NCI-H146 treated with DMSO at 0.1 percent for 48 hours (cell line): ENCODE results near the gene CCDC14.
A peak's percentile ranks its signal among the peaks of the same experiment; 100 is the strongest.
"Not testable (repeated sequence)": the region's sequence is repeated elsewhere in the genome, so short reads cannot be mapped to it uniquely, and the experiment has no call there.

ENCODE experiments used
- DNase-seq: peaks from one replicate; lab custom pipeline; 2025; ENCODE audit not compliant: unreplicated experiment; lab: John Stamatoyannopoulos, UW

Gene CCDC14

DNA sequence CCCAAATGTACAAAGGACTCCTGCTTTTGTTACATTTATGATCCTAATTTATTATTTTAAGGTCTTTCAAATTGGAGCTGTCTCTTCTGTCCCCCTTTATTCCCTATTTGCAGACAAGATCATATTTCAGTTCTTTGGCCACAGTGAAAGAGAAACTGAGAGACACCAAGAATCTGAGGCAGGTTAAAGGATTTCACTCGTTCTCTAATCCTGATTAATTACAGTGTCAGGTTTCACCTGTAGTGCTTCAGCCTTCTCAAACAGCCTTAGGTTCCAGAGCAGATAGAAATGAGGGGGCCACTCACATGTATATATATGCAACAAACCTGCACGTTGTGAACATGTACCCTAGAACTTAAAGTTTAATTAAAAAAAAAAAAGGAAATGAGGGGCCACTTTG lies 6.2 kb upstream of the CCDC14 start:
- peak; percentile 49 for DNase-seq

DNA sequence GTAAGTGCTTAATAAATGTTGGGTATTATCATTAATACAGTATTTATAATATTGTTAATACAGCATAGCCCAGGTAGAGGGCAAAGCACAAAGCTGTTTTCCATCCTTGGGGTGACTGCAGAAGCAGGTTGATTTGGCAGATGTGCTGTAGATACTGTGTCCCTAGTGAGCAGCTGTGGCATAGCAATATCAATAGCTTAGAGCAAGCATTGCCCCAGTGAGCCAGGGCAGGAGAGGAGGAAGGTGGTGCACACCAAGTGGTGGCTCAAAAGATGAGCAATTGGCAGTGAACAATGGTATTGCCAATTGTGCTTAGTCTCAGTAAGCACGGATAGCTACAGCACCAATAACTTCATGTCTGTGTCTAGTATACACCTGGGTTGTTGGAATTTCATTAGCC lies 5.8 kb upstream of the CCDC14 start:
- DNase-seq, result not testable (repeated sequence)

DNA sequence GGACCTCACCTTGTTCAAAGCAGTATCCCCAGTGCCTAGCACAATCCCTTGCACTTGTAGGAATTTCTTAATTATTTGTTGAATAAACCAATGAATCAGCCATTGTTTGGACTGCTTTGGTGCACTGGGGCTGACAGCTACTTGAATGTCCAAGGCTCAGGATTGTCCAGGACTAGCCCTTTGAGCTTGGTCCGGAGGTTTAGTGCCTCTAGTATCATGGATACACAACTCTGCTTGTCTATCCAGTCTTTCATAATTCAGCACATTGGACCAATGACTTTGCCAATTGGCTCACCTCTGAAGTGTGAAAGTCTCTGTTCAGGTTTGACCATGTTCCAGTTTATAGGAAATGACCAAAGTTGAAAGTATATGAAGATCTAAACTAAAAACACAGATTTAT lies 3.8 kb upstream of the CCDC14 start:
- DNase-seq, result not testable (repeated sequence)

DNA sequence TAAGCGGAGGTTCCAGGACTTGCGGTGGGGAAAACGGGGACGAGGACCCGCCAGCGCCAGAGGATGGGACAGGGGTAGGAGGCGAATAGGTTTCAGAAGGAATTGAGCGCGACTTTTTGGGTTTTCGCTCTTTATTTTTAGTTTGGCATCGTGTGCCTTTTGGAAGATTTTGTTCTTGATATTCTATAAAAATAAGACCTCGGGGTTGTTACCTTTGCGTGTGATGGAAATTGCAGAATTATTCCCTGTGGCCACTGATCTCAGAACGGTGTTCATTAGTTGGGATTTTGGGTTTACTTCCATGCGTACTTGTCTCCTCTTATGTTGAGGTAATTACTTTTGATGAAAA lies 453 bp upstream of the CCDC14 start:
- no peak for DNase-seq

DNA sequence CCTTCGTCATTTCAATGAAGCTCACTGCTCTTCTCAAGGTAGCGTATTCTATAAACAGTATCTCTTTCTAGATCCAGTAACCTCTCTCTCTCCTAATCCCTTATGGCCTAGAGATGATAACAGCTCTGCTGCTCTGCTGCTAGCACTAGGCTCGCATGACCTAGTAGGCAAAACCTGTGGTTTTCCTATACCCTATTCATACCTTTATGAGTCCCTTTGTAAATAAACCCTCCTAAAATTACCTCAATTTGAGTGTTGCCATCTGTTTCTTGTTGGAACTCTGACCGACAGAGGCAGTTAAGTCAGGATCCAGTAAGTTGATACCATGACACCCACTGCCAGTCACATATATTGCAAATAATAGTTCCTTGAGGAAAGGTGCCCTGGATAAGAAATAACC lies 7.3 kb downstream of the CCDC14 start:
- DNase-seq, result no peak

DNA sequence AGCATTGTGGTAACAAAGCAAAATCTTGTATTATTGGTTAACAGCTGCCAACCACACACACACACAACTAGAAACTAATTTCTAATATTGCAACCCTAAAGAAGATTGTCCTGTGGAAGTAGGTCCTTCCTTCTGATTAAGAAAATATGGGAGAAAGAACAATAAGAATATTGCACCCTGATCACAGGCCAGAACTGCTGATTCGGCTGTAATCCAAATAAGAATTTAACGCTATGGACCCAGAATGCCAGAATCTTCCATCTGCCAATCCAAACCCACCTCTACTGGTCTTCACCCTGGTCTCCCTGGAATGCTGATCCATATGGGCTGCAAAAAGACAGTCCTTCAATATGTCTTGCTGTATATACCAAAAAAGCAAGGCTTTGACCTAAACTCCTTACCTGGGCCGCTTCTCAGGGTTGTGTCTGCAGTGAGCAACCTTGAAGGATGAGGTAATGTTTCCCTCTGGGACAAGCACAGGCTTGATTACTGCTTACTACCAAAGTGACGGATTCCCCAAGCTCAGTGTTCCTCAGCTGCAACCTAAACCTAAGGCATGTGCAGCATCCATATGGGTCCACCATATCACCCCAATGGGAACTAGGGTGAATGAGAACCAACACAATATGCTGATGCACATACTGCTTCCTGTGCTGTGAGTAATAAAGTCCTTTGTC lies 8.0 kb downstream of the CCDC14 start:
- no peak for DNase-seq

DNA sequence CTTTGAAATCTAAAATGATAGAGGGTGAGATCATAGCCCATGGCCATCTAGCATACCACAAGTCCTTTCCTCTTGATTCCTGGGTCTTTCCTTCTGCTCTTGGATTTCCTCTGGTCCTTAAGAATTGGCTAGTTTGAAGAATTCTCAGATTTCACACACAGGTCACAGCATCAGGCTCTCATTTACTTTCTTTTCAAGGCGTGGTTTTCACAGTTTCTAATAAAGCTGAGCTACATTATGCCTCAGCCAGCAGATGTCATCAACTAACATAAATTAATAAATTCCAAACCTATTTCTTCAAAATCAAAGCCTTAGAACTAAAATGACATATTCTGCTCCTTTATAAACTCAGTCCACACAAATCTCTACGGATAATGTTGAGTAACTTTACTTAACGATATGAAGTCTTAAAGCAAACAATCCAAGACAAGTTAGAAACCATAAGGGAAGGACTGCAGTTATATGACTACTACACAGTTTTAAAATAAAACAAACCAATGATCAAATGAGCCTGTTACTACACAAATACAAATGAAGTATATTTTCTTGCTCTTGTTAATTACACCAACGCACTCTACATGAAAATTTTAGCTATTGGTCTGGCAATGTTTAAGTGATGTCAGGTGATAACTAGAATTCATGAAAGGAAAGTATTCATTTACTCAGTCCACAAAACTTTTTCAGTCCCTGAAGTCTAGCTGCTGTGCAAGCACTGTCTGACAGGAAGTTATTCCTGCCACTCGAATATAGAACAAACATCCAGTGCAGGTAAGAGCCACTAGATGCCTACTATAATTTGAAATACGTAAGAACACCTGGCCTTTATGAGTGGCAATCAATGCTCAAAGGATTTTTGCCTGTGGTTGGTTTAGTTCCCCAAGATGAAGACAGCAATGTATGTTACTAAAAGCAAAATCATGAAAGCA lies 9.2 kb downstream of the CCDC14 start:
- no peak for DNase-seq

DNA sequence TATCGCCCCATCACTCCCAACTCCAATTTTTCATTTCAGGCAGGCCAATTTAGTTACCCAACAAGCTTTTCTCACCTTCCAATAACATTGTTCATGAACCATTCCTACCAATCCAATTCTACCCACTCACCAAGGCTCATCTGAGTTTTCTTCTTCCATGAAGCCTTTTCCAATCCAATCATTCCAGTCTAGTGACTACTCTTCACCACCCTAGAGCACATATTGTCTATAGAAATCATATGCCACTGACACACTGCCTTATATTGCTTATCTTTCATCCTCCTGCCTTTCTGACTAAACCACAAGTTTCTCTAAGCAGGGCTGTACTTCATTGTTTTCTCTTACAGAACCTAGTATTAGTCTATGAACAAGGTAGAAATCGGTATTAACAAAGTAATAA lies 11.4 kb downstream of the CCDC14 start:
- no peak for DNase-seq

DNA sequence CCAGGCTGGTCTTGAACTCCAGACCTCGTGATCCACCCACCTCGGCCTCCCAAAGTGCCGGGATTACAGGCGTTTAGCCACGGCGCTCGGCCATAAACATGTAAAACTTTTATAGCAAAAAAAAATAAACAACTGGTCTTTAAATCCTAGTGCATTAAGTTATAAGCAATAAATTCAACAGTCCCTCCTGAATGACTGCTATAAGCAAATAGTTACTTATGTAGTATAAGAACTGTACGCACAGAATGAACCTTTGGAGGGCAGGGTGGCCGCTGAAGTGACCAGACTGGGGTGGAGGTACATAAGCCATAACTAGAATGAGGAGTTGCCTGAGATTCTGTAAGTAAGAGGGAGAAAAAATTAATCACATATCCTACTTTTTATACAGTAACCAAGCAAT lies 12.6 kb downstream of the CCDC14 start:
- DNase-seq, result no peak

DNA sequence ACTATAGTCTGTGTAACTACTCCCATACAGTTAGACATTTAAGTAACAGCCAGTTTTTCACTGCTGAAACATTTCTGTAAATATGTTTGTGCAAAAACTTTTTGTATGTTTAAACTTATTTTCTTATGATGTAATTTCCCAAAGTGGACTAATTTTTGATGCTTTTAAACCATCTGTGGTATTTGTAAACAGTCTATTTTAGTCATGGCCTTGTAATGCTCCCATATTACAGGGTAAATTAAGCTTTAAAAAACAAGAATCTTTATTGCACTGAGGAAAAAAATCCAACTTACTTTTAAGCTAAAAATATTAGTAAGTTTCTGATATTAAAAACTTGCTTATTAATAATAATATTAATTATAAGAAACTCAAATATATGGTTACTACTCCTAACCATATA lies 13.5 kb downstream of the CCDC14 start:
- no peak for DNase-seq

DNA sequence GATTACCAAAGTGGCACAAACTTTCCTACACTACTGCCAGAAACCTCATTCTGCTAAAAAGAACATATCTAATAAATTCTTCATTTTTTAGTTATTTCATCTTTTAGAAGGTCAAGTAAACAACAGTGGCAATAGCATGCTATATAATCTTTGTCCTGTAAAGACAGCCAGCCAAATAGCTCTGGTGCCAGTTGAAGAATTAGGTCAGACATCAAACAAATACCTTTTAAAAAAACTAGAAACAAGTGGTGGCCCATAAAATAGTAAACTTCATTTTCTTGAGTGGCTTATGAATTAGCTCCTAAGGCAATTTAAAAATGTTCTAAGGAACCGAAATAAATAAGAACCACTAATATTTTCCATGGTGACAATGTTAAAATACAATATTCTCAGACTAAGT lies 19.5 kb downstream of the CCDC14 start:
- DNase-seq, result no peak

DNA sequence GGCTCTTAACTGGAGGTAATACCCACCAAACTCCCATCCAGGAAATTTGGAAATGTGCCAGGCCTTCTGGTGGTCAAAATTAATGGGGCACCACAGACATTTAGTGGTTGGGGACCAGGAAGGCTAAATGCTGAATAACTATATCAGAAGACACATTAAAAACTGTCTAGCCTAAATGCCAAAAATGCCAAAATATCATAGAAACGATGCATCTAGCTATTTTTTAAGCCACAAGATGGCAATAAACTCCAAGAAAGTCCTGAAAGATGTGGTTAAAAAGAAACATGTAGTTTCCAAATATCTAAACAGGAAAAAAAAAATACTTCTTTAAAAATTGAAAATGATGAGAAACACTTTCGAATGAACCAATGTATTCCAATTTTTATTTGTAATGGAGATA lies 19.9 kb downstream of the CCDC14 start:
- DNase-seq, result no peak

DNA sequence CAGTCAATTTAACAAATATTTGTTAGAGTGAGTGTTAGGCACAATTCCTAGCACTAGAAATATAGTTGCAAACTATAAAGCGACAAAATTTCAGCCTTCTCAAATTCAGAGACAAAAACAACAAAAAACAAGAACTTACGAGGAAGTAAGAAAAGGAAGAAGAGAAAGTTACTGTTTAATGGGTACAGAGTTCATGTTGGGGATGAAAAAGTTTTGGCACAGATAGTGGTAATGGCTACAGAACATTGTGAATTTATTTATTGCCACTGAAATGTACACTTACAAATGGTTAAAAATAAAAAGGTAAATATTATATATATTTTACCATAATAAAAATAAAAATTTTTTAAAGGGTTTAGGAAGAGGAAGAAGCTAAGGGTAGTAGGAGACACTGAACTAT lies 21.3 kb downstream of the CCDC14 start:
- no peak for DNase-seq

DNA sequence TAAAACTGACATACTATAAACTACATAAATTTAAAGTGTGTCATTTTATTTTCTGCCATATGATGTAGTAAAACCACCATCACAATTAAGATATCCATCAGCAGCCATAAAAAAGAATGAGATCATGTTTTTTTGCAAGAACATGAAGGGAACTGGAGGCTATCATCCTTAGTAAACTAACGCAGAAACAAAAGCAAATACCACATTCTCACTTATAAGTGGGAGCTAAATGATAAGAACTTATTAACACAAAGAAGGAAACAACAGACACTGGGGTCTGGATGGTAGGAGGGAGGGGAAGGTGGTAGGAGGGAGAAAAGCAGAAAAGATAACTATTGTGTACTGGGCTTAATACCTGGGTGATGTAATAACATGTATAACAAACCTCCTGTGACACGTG lies 24.6 kb downstream of the CCDC14 start:
- DNase-seq, result no peak

DNA sequence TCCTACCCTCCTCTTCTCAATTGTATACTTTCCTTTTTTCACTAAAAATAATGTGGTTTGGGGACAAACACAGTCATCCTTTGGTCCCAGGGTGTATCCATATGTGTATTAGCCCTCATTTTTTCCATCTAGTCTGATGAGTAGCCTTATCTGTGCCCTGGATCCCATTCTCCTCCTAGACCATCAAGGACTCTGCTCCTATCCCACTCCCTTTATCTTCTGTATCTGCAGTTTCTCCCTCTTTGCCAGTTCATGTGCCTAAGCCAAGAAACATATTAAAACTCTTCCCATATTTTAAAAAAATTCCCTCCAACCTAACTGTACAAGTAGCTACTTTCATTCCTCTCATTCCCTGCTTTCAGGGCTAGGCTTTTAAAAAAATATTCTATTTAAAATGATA lies 25.2 kb downstream of the CCDC14 start:
- DNase-seq, result no peak

DNA sequence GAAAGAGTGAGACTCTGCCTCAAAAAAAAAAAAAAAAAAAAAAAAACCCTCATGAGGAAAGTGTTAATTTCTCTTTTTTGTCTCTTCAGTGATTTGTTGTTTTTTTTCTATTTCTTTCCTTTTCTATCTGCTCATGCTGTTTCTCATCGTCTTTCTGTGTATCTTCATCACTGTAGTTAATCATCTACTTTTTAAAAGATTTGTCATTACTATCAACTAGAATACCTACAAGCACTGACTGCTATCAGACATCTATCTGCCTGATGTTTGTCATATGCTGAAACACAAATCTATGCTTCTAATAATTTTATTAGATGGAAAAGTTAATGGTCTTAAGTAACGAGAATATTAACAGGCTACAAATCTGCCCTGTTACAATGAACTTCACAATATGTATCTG lies 26.8 kb downstream of the CCDC14 start:
- no peak for DNase-seq

DNA sequence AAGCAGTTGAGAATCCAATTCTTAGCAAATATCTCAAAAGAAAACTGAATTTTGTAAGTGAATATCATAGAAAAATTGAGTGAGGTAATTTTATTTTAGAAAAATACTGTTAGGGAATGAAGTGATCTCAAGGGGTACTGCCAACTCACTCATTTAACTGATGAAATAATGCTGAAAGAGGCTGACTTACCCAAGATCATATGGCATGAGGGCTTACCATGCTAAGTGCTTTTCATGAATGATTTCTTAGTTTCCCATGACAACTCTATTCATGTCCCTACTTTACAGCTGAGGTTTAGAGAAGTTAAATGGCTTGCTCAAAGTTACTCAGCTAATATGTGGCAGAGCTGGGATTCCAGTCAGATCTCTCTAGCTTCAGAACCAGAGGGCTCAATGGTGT lies 30.6 kb downstream of the CCDC14 start:
- DNase-seq, result no peak

DNA sequence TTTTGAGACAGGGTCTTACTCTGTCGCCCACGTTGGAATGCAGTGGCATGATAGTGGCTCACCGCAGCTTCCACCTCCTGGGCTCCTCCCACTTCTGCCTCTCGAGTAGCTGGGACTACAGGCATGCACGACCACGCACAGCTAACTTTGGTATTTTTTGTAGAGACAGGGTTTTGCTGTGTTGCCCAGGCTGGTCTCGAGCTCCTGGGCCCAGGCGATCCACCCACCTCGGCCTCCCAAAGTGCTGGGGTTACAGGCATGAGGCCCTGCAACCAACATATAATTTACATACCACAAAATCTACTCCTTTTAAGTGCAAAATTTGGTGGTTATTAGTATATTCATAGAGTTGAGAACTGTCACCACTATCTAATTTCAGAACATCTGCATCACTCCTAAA lies 31.7 kb downstream of the CCDC14 start:
- no peak for DNase-seq

DNA sequence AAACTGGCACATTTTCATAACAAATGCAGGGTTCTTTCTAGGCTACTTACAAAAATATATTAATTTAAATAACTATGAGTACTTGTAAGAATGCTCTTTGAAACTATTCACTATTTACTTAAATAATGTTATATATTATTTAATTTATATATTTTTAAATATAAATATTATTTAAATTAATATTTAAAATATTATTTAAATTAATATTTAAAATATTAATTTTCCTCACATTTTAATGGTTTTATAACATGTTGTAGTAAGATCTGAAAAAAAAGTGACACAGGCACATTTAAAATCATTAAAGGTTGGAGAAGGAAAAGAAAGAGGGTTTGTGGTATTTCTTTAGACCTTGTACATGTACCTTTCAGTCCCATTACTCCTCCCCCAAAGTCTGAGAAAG lies 34.6 kb downstream of the CCDC14 start:
- no peak for DNase-seq

DNA sequence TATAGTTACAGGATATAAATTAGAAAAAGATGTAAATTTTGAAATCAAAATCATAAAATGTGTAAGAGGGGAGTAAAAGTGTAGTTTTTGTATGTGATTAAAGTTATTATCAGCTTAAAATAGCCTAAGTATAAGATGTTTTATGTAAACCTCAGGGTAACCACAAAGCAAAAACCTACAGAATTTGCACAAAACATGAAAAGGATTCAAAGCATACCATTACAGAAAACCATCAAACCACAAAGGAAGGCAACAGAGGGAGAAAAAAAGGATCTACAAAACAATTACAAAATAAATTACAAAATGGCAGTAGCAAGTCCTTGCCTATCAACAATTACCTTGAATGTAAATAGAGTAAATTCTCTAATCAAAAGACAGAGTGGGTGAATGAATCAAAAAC lies 40.2 kb downstream of the CCDC14 start:
- no peak for DNase-seq

DNA sequence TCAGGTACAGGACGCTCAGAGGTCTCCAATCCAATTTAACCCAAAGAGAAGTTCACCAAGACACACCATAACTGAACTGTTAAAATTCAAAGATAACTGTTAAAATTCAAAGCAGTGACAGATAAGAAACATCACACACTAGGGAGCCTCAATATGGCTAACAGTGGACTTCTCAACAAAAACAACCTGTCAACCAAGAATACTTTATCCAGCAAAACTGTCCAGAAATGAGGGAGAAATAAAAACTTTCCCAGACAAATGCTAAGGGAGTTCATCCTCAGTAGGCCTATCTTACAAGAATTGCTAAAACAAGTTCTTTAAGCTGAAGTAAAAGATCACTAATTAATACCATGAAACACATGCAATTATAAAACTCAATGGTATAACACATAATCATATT lies 40.6 kb downstream of the CCDC14 start:
- no peak for DNase-seq

DNA sequence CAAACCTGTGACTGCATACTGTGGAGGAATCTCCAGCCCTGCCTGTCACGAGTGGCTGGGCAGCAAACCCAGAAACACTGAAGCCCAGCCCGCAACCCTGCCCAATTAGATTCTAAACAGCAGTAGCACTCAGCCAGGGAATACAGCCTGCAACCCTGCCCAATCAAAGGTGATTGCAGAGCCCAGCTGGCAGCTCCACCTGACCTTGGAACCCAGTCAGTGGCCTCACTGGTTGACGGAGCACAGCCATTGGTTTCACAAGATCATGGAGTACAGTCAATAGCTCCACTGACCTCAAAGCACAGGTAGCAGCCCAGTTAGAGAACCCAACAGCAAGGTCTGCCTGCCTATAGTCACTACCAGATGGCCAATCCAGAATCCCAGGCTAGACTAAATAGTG lies 41.7 kb downstream of the CCDC14 start:
- no peak for DNase-seq

DNA sequence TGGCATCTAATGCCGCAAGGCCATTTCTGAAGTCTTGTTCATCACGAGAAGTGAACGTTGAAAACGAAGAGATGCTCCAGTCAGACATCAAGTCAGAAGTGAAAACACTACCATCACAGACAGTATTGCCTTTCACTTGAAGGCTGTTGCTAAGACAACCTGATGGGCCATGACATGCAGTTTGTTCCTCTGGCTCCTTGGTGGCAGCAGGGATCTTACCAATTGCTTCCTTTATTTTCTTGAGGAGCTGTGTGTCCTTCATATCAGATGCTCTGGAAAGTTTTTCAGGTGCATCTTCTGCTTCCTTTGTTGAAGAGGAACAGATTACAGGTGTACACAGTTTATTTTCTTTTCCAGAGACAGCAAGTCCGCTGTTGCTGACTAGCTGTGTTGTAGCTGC lies 46.2 kb downstream of the CCDC14 start:
- no peak for DNase-seq
